Heart right ventricle (tissue), 16 donors: Measurements from ENCODE around the gene FBXL4. TPM values are rescaled to one million over a fixed set of nuclear protein-coding genes. Genes with fewer than 3 reads are reported as not detected.

Experiments used
- ATAC-seq, 8 donors: fragments of 200-7000 bp; cut with Tn5 transposase; one replicate each; pipeline ENCODE4 v1.9.1; 2020; ENCODE audit warnings: mild to moderate bottlenecking in 8 of 8, moderate library complexity in 8 of 8, moderate number of reproducible peaks in 1 of 8
- DNase-seq, 2 donors: peaks; one replicate each; pipeline ENCODE4 v3.0.0-alpha.2; 2020
- H3K27ac ChIP-seq, 10 donors: fragments of 200-600 bp; sonication (generic) in 2 of 10; one replicate each; pipeline versions ENCODE4 v1.5.0 to v1.8.0; 2020 to 2022; ENCODE audit warnings: mild to moderate bottlenecking in 3 of 10
- H3K27me3 ChIP-seq, 7 donors: fragments of 200-600 bp; one replicate each; pipeline ENCODE4 v1.8.0; 2021 to 2022; ENCODE audit warnings: mild to moderate bottlenecking in 2 of 7
- H3K36me3 ChIP-seq, 9 donors: fragments of 200-600 bp; sonication (generic) in 1 of 9; one replicate each; pipeline versions ENCODE4 v1.5.0 to v1.8.0; 2020 to 2022; ENCODE audit warnings: mild to moderate bottlenecking in 2 of 9
- H3K4me1 ChIP-seq, 9 donors: fragments of 200-600 bp; sonication (generic) in 1 of 9; one replicate each; pipeline versions ENCODE4 v1.5.0 to v1.8.0; 2020 to 2022; ENCODE audit warnings: mild to moderate bottlenecking in 4 of 9
- H3K4me3 ChIP-seq, 10 donors: fragments of 200-600 bp; sonication (generic) in 2 of 10; one replicate each; pipeline versions ENCODE4 v1.5.0 to v1.8.0; 2020 to 2022; ENCODE audit warnings: mild to moderate bottlenecking in 7 of 10, moderate library complexity in 2 of 10
- H3K9me3 ChIP-seq, 11 donors: fragments of 200-600 bp in 10 of 11; sonication (generic) in 2 of 11; one replicate each; pipeline versions ENCODE4 v1.5.0 to v1.8.0; 2013 to 2022; ENCODE audit warnings: mild to moderate bottlenecking in 2 of 11, control low read depth in 1 of 11, moderate library complexity in 1 of 11
- WGBS, 2 donors: extraction: QIAGEN DNeasy Blood & Tissue Kit; methylation state at CpG; one replicate each; pipeline ENCODE4 v1.1.7; 2013; ENCODE audit warnings: inconsistent platforms in 1 of 2; 5-methylcytosine and 5-hydroxymethylcytosine counted together
- intact Hi-C, 10 donors: fragments of 100-400 bp; cut with DNase I; formaldehyde crosslinking; loops; one replicate each; pipeline versions ENCODE4 v1.11.1 to v1.14.2; 2022
- polyA plus RNA-seq, 2 donors: library from polyadenylated mRNA; stranded (reverse); fragments of 200-250 nt; gene quantifications; one replicate each; pipeline ENCODE4 v1.2.3, GENCODE V29; 2013
- total RNA-seq, 10 donors: library from RNA; stranded (reverse); fragmentation: NEBNext Ultra II Directional in 3 of 10; extraction: Animal tissue kit (Norgen Biotek cat#: 25700) in 3 of 10; gene quantifications; one replicate each; pipeline versions ENCODE4 v1.2.1 to v1.2.4, GENCODE V29; 2021 to 2023
- TF ChIP-seq, protein P1 (sequence below), 9 donors: fragments of 200-600 bp; sonication (generic) in 2 of 9; IDR thresholded peaks; one replicate each; pipeline versions ENCODE4 v1.5.0 to v1.8.0; 2021 to 2022; ENCODE audit warnings: antibody characterized with exemption in 9 of 9, mild to moderate bottlenecking in 5 of 9, moderate library complexity in 1 of 9
- donor health status: Arrhythmogenic right ventricular cardiomyopathy.
- donor health status: ischemic (EF 13 %, LVEDD 7.1; RV severe dilation, severe dysfunction).
- donor health status: healthy with polysubstance abuse.
- donor health status: DM: no; HTN: yes; CAD: no.
- donor health status: DM: no; HTN: no; CAD: no.
- donor health status: ischemic (EF 25% LVEDD 6.9; RV normal size, moderate dysfunction).
- donor health status: ischemic (EF 25% LVEDD 5.7; RV mildly dilated, moderate dysfunction).
- donor health status: healthy.
- donor health status: DM: yes; HTN: yes; CAD: no.
- donor health status: Ischemic cardiomyopathy.
- donor health status: ischemic (EF 35%, LVEDD 5.7; RV mildly dilated, moderate dysfunction).
- donor health status: nonischemic (EF 11% LVEDD 7.7; RV severe dilation, severe dysfunction).
- donor health status: DM: yes; HTN: yes; CAD: no.
- donor health status: PGD.
- donor health status: ischemic (EF 29% LVEDD 5.4; RV normal size, mild dysfunction).
- donor health status: nonischemic (EF 23%, LVEDD 6.1; RV moderate dilation, normal function).

Gene FBXL4
- total and polyA plus RNA-seq, 12 donors: 2.6 to 20.8 (median 17.0) TPM

DNA sequence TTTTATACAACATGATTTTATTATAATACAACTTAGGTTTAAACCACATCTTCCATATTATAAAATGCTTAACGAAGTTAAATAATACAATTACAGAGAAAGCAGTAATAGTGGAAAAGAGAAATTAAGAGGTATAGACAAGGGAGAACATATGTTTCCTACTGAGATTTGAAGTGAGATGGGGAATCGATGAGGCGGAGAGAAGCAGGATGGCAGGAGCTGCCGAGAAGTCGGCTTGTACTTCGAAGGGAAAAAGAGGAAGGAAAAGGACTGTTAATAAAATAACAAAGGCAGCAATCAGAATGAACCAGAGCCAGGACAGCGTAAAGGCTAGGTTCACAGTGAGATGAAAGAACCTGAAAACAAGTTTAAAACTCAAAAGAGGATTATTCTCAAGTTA, 15.4 kb downstream of the FBXL4 start:
- no peak for ATAC-seq
- WGBS, 2 donors: 63 to 77% methylated on average over 7 of the region's 7 CpGs
- DNase-seq: no peak
- Histone ChIP-seq H3K27ac (no peak overlapping the region), H3K4me1 (peaks cover 0 to 26% (median 5%) of the 10 kb centered on the region in 9 donors), H3K36me3 (no peaks in the 10 kb centered on the region), H3K9me3 (no peaks in the 10 kb centered on the region), H3K27me3 (no peaks in the 10 kb centered on the region), H3K4me3 (no peak overlapping the region)
- TF ChIP-seq, protein P1, sequence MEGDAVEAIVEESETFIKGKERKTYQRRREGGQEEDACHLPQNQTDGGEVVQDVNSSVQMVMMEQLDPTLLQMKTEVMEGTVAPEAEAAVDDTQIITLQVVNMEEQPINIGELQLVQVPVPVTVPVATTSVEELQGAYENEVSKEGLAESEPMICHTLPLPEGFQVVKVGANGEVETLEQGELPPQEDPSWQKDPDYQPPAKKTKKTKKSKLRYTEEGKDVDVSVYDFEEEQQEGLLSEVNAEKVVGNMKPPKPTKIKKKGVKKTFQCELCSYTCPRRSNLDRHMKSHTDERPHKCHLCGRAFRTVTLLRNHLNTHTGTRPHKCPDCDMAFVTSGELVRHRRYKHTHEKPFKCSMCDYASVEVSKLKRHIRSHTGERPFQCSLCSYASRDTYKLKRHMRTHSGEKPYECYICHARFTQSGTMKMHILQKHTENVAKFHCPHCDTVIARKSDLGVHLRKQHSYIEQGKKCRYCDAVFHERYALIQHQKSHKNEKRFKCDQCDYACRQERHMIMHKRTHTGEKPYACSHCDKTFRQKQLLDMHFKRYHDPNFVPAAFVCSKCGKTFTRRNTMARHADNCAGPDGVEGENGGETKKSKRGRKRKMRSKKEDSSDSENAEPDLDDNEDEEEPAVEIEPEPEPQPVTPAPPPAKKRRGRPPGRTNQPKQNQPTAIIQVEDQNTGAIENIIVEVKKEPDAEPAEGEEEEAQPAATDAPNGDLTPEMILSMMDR (IDR thresholded peaks at IDR 0.05): no peak
- intact Hi-C loops: no loop called here

DNA sequence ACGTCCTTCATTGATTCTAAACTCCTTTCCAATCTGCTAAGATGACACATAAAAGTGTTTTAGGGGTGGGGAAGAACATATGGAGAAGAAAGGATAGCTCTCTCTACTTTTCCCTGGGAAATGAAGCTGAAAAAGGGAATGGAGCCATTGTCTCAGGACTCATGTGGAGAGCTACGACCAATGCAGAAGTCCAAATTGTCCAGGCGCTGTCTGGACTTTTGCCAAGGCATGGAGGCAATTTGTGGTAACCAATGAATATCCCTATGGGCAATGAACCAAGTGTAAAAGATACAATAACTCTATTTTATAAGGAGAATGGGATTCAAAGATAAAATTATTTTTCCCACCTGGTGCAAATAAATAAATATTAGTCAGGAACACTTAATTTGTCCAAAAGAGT, 16.1 kb downstream of the FBXL4 start:
- H3K9me3 ChIP-seq: no peaks in the 10 kb centered on the region
- H3K27me3 ChIP-seq: no peaks in the 10 kb centered on the region
- intact Hi-C loops: no loop called here
- no peak overlapping the region for H3K4me3 ChIP-seq
- ATAC-seq (no peak), DNase-seq (no peak)
- H3K36me3 ChIP-seq: peaks cover 0 to 5% (median 0%) of the 10 kb centered on the region in 9 donors
- 82% methylated on average over 3 of the region's 3 CpGs for WGBS, 2 donors
- TF ChIP-seq, protein P1 (IDR thresholded peaks at IDR 0.05): no peak
- H3K4me1 ChIP-seq: peaks cover 0 to 31% (median 9%) of the 10 kb centered on the region in 9 donors
- no peak overlapping the region for H3K27ac ChIP-seq

DNA sequence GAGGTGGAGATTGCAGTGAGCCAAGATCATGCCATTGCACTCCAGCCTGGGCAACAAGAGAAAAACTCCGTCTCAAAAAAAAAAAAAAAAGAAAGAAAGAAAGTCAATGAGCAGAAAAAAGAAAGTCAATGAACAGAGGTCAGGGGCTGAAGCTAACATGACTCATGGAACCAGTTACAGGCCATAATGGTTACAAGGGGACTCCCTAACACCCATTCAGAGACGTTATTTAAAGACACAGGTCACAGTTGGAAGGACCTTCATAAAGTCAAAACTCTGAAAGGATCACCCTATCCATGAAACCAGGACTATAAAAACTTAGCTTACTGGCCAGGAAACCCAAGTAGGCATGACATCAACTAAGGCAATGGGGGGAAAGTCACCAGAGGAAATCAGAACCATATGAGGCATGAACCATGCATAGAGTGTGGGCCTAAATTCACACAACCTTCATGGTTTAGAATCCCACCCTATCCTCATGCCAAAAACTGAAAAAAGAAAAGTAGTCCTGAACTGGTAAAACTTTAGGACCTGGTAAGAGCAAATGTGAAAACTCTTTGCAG, 18.2 kb downstream of the FBXL4 start:
- H3K27me3 ChIP-seq: no peaks in the 10 kb centered on the region
- no peak overlapping the region for H3K27ac ChIP-seq
- H3K36me3 ChIP-seq: peaks cover 0 to 26% (median 0%) of the 10 kb centered on the region in 9 donors
- 74 to 81% methylated on average over 2 of the region's 2 CpGs for WGBS, 2 donors
- no peaks in the 10 kb centered on the region for H3K9me3 ChIP-seq
- peaks cover 0 to 32% (median 9%) of the 10 kb centered on the region in 9 donors for H3K4me1 ChIP-seq
- no peak overlapping the region for H3K4me3 ChIP-seq
- intact Hi-C loops: no loop called here
- ATAC-seq (no peak), DNase-seq (no peak)
- TF ChIP-seq, protein P1 (IDR thresholded peaks at IDR 0.05): no peak

DNA sequence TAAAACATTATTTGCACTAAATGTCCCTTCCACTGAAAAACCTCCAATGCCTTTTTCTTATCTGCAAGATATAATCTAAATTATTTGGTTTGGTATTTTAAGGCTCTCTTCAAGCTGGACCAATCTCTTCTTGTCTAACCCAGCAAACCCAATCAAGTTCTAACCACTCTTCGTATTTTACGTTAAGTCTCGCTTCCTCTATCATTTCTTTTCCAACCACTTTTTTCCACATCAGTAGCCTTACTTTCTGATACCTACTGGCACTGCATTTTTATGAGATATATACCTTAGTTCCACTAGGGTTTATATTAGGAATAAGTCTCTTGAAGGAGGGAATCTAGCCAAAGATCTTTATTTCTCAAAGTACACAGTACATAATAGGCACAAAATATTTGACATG, 19.1 kb downstream of the FBXL4 start:
- peaks cover 0 to 29% (median 0%) of the 10 kb centered on the region in 9 donors for H3K36me3 ChIP-seq
- peaks cover 0 to 36% (median 9%) of the 10 kb centered on the region in 9 donors for H3K4me1 ChIP-seq
- TF ChIP-seq, protein P1 (IDR thresholded peaks at IDR 0.05): no peak
- no peak for ATAC-seq
- no peaks in the 10 kb centered on the region for H3K27me3 ChIP-seq
- no peak for DNase-seq
- H3K4me3 ChIP-seq: no peak overlapping the region
- H3K27ac ChIP-seq: no peak overlapping the region
- intact Hi-C loops: no loop called here
- 96 to 100% methylated on average over 3 of the region's 3 CpGs for WGBS, 2 donors
- H3K9me3 ChIP-seq: no peaks in the 10 kb centered on the region
